NOMO-1 treated with dmso at 0.1 percent for 144 hours (cell line): ENCODE measurements around the gene KIT.

Experiments
- DNase-seq: peaks from one replicate; lab custom pipeline; 2025; ENCODE audit not compliant: unreplicated experiment; lab: John Stamatoyannopoulos, UW

KIT gene

GRCh38 chr4:54659749-54660535 lies 2.2 kb downstream of the KIT start:
- no peak for DNase-seq

GRCh38 chr4:54660591-54660990 lies 2.8 kb downstream of the KIT start:
- no peak for DNase-seq

GRCh38 chr4:54661169-54661568 lies 3.4 kb downstream of the KIT start:
- DNase-seq = no peak

- no peak for DNase-seq
These were observed 3.9 kb downstream of the KIT start for GRCh38 chr4:54661686-54662085.

GRCh38 chr4:54662123-54662522 lies 4.4 kb downstream of the KIT start:
- no peak for DNase-seq

GRCh38 chr4:54662901-54663585 lies 5.3 kb downstream of the KIT start:
- peak; percentile 73 for DNase-seq

- no peak for DNase-seq
These were observed 6.6 kb downstream of the KIT start for GRCh38 chr4:54664400-54664799.

GRCh38 chr4:54668014-54668611 lies 10.4 kb downstream of the KIT start:
- DNase-seq = no peak

GRCh38 chr4:54669831-54670230 lies 12.1 kb downstream of the KIT start:
- DNase-seq = no peak

GRCh38 chr4:54675721-54676461 lies 18.1 kb downstream of the KIT start:
- no peak for DNase-seq

- no peak for DNase-seq
These were observed 18.9 kb downstream of the KIT start for GRCh38 chr4:54676658-54677057.

GRCh38 chr4:54677416-54677815 lies 19.7 kb downstream of the KIT start:
- no peak for DNase-seq

GRCh38 chr4:54677853-54678650 lies 20.3 kb downstream of the KIT start:
- DNase-seq = no peak

- no peak for DNase-seq
These were observed 21.1 kb downstream of the KIT start for GRCh38 chr4:54678826-54679225.

GRCh38 chr4:54679813-54680212 lies 22.1 kb downstream of the KIT start:
- DNase-seq = no peak

- DNase-seq = peak; percentile 63
These were observed 26.0 kb downstream of the KIT start for GRCh38 chr4:54683616-54684346.

GRCh38 chr4:54685810-54686209 lies 28.1 kb downstream of the KIT start:
- no peak for DNase-seq

- DNase-seq = peak; percentile 93
These were observed 30.4 kb downstream of the KIT start for GRCh38 chr4:54687887-54688841.

- DNase-seq = no peak
These were observed 37.6 kb downstream of the KIT start for GRCh38 chr4:54695337-54695736.
